Caco-2 (cell line): ENCODE results near the gene CARNS1. TPM values are rescaled to one million over a fixed set of nuclear protein-coding genes. Genes with fewer than 3 reads are reported as not detected.

Experiments
- BruUV-seq: library from RNA; stranded (reverse); fragments of 400-500 nt; replicated peaks from 2 replicates; lab custom pipeline; 2021; lab: Mats Ljungman, UMichigan
- CTCF ChIA-PET: fragments of 300-600 bp; sonication (Branson Sonifier 250); formaldehyde crosslinking; loops from one replicate; lab custom pipeline; 2022; ENCODE audit warnings: antibody characterized with exemption; lab: Charles Lee
- POLR2A ChIA-PET: fragments of 300-600 bp; sonication (Branson Sonifier 250); formaldehyde crosslinking; loops from one replicate; lab custom pipeline; 2022; ENCODE audit warnings: antibody characterized with exemption; lab: Charles Lee
- DNase-seq, 2 experiments: peaks; one replicate each; pipeline versions ENCODE4 v3.0.0 to v3.0.0-alpha.2; 2020 to 2022
- H3K27me3 ChIP-seq: replicated peaks from 2 replicates; pipeline ENCODE4 v1.6.0; 2011; ENCODE audit warnings: low read length; ENCODE audit not compliant: control insufficient read depth, insufficient read depth
- H3K36me3 ChIP-seq: 2 replicates; pipeline ENCODE4 v1.5.1; 2011; ENCODE audit warnings: low read length; ENCODE audit not compliant: control insufficient read depth, insufficient read depth
- H3K4me1 ChIP-seq: fragments of 250-450 bp; sonication (Bioruptor Pico); 2 replicates; pipeline ENCODE4 v1.5.1; 2020; ENCODE audit warnings: mild to moderate bottlenecking
- H3K4me3 ChIP-seq: 2 replicates; pipeline ENCODE4 v1.5.1; 2011; ENCODE audit warnings: low read depth, mild to moderate bottlenecking, control low read depth, low read length
- H3K9me3 ChIP-seq: fragments of 250-450 bp; sonication (Bioruptor Pico); 2 replicates; pipeline ENCODE4 v1.5.1; 2020; ENCODE audit warnings: mild to moderate bottlenecking, moderate library complexity
- H3K27ac Mint-ChIP-seq: one replicate; pipeline ENCODE4 v1.8.0; 2022; ENCODE audit warnings: mixed read lengths; ENCODE audit not compliant: unreplicated experiment
- H3K27me3 Mint-ChIP-seq: one replicate; pipeline ENCODE4 v1.8.0; 2022; ENCODE audit warnings: mixed read lengths; ENCODE audit not compliant: insufficient read depth, unreplicated experiment
- H3K36me3 Mint-ChIP-seq: one replicate; pipeline ENCODE4 v1.8.0; 2022; ENCODE audit warnings: mild to moderate bottlenecking, mixed read lengths; ENCODE audit not compliant: insufficient read depth, unreplicated experiment
- H3K4me1 Mint-ChIP-seq: one replicate; pipeline ENCODE4 v1.8.0; 2022; ENCODE audit warnings: low read depth, mixed read lengths; ENCODE audit not compliant: unreplicated experiment
- H3K4me3 Mint-ChIP-seq: one replicate; pipeline ENCODE4 v1.8.0; 2022; ENCODE audit warnings: mild to moderate bottlenecking, moderate library complexity, mixed read lengths; ENCODE audit not compliant: unreplicated experiment
- H3K9me3 Mint-ChIP-seq: one replicate; pipeline ENCODE4 v1.8.0; 2022; ENCODE audit warnings: mixed read lengths; ENCODE audit not compliant: unreplicated experiment
- intact Hi-C: fragments of 100-400 bp; cut with micrococcal nuclease; formaldehyde crosslinking; loops from one replicate; pipeline ENCODE4 v1.10.0; 2022; ENCODE audit not compliant: unreplicated experiment
- total RNA-seq: library from RNA; stranded (reverse); gene quantifications from 2 replicates; pipeline ENCODE4 v1.2.3, GENCODE V29; 2022
- TF ChIP-seq, protein P1 (sequence below), 2 experiments: fragments of 200-600 bp in 1 of 2; IDR thresholded peaks; 1 replicate in 1 of 2; 2 replicates in 1 of 2; pipeline versions ENCODE4 v1.5.1 to v1.8.0; 2011 to 2022; ENCODE audit warnings: antibody characterized with exemption in 1 of 2, control low read depth in 1 of 2, inconsistent platforms in 1 of 2, low read depth in 1 of 2, low read length in 1 of 2, mild to moderate bottlenecking in 1 of 2, moderate library complexity in 1 of 2; ENCODE audit not compliant: insufficient read depth in 1 of 2, severe bottlenecking in 1 of 2, unreplicated experiment in 1 of 2

CARNS1 gene
- total RNA-seq, 1 experiment from 2014 or later, result 0.09 TPM

DNA sequence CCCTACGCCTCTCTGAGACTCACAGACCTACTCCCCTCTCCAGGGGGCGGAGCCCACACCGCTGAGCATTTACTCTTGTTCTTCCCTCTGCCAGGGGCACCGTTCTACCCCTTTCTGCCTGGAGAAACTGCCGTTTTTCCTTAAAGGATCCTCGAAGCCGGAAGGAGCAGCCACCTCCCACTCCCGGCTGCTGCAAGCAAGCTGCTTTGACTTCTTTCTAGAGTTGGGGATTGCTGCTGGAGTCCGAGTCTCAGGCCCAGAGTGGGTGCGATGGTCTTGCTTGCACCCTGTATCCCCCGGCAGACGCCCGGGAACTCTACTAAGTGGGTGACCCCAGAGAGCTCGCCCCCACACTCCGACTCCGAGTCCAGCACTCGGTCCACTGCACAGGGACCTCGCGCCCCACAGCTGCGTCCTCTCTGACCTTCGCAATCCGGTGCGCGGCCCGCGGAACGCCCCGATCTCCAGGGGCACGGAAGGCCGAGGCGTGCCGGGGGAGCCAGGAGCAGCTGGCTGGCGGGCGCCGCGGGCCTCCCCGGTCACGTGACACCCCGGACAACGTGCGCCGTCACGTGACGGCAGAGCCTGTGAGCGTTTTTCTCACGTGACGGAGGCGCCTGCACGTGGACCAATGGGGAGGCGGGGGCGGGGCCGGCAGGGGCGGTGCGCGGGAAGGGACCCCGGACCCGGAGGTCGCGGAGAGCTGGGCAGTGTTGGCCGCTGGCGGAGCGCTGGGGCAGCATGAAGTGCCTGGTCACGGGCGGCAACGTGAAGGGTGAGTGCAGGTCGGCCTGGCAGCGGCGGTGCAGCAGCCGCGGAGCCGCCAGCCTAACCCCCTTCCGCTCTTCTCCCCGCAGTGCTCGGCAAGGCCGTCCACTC lies 23.9 kb upstream of the CARNS1 start, which contains the start of gene RAD9A:
Gene RAD9A, plus strand, starts transcription at position 683 of the 879 bp plus-strand sequence. Its CDS starts 59 bp downstream, at position 742.
- POLR2A ChIA-PET, result interaction anchor here (0.6 to 1.9 kb wide), 16 partner anchors 9 to 891 kb away, joined by 3 to 63 read pairs (median 4); partner anchors contain the start of genes AIP, CLCF1, POLD4 and PPP1CA
- TF ChIP-seq, protein P1, sequence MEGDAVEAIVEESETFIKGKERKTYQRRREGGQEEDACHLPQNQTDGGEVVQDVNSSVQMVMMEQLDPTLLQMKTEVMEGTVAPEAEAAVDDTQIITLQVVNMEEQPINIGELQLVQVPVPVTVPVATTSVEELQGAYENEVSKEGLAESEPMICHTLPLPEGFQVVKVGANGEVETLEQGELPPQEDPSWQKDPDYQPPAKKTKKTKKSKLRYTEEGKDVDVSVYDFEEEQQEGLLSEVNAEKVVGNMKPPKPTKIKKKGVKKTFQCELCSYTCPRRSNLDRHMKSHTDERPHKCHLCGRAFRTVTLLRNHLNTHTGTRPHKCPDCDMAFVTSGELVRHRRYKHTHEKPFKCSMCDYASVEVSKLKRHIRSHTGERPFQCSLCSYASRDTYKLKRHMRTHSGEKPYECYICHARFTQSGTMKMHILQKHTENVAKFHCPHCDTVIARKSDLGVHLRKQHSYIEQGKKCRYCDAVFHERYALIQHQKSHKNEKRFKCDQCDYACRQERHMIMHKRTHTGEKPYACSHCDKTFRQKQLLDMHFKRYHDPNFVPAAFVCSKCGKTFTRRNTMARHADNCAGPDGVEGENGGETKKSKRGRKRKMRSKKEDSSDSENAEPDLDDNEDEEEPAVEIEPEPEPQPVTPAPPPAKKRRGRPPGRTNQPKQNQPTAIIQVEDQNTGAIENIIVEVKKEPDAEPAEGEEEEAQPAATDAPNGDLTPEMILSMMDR (IDR thresholded peaks at IDR 0.05; ENCODE audit: insufficient read depth in 1 of 2, low read depth in 1 of 2, low read length in 1 of 2, severe bottlenecking in 1 of 2, unreplicated experiment in 1 of 2), result no peak
- Histone ChIP-seq H3K4me3 (peak within 1 kb of the TSS; percentile 80), H3K4me1 (peaks cover 5% of the 10 kb centered on the region; the same call in 1 of the 2 replicates), H3K36me3 (peaks cover 4% of the 10 kb centered on the region; the same call in 1 of the 2 replicates), H3K27me3 (no peaks in the 10 kb centered on the region), H3K9me3 (no peaks in the 10 kb centered on the region)
- peaks cover 66% of the 10 kb centered on the region for H3K36me3 Mint-ChIP-seq
- H3K9me3 Mint-ChIP-seq, result no peaks in the 10 kb centered on the region
- H3K27ac Mint-ChIP-seq, result peak within 1 kb of the TSS; percentile 63
- peaks cover 23% of the 10 kb centered on the region for H3K4me1 Mint-ChIP-seq
- no peaks in the 10 kb centered on the region for H3K27me3 Mint-ChIP-seq
- intact Hi-C loops, result no loop called here
- H3K4me3 Mint-ChIP-seq, result peak within 1 kb of the TSS; percentile 76
- CTCF ChIA-PET, result interaction anchor here (0.5 to 2.6 kb wide), 18 partner anchors 9 to 178 kb away, joined by 3 to 73 read pairs (median 4); partner anchors contain the start of genes AIP, CLCF1, POLD4 and PPP1CA
- peak; percentile 98 to 99 for DNase-seq
- TSS peak; percentile 86 for BruUV-seq

DNA sequence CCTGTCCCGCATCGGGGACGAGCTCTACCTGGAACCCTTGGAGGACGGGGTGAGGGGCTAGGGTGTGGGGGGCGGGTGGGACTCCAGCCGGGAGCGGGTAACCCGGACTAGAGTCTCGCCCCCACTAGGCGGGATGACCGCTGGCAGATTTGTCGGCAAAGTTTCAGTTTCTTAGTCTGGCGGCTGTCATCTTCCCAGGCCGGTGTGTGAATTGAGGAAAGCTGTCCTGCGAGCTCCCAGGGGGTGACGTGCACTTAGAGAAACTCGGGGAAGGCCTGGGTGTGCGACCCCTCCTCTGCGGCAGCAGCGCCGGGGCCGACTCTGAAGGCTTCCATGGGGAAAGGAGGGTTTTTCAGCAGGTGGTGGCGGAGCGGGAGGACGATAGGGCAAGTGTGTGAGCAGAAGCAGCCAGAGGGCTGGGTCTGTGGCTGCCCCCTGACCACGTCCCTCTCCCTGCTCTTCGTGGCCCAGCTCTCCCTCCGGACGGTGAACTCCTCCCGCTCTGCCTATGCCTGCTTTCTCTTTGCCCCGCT lies 23.2 kb upstream of the CARNS1 start:
- CTCF ChIA-PET, result interaction anchor here (0.5 to 2.6 kb wide), 17 partner anchors 9 to 131 kb away, joined by 3 to 73 read pairs (median 5); partner anchors contain the start of genes AIP, CLCF1, POLD4 and PPP1CA
- H3K4me3 ChIP-seq, result peak overlapping the region; percentile 80
- H3K27me3 ChIP-seq, result no peaks in the 10 kb centered on the region
- intact Hi-C loops, result no loop called here
- H3K36me3 Mint-ChIP-seq, result peaks cover 73% of the 10 kb centered on the region
- H3K27ac Mint-ChIP-seq, result peak overlapping the region; percentile 63
- no peaks in the 10 kb centered on the region for H3K9me3 Mint-ChIP-seq
- H3K27me3 Mint-ChIP-seq, result no peaks in the 10 kb centered on the region
- TSS peak; percentile 49 for BruUV-seq
- TF ChIP-seq, protein P1 (IDR thresholded peaks at IDR 0.05; ENCODE audit: insufficient read depth in 1 of 2, low read depth in 1 of 2, low read length in 1 of 2, severe bottlenecking in 1 of 2, unreplicated experiment in 1 of 2), result no peak
- H3K4me1 Mint-ChIP-seq, result peaks cover 26% of the 10 kb centered on the region
- peaks cover 5% of the 10 kb centered on the region for H3K36me3 ChIP-seq
- POLR2A ChIA-PET, result interaction anchor here (0.6 to 1.9 kb wide), 15 partner anchors 9 to 187 kb away, joined by 3 to 63 read pairs (median 5); partner anchors contain the start of genes AIP, CLCF1, POLD4 and PPP1CA
- H3K4me3 Mint-ChIP-seq, result peak overlapping the region; percentile 76
- peaks cover 5% of the 10 kb centered on the region; the same call in 1 of the 2 replicates for H3K4me1 ChIP-seq
- no peaks in the 10 kb centered on the region for H3K9me3 ChIP-seq
- DNase-seq, result no peak

DNA sequence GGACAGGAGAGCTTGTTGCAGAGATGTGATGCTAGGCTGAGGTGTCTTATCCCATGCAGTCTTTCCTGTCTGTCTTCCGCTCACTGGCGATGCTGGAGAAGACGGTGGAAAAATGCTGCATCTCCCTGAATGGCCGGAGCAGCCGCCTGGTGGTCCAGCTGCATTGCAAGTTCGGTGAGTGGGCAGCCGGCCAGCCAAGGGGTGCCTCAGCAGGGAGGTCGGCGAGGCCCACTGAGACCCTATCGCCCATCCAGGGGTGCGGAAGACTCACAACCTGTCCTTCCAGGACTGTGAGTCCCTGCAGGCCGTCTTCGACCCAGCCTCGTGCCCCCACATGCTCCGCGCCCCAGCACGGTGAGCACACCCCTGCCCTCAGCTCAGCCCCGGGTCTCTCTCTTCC lies 22.0 kb upstream of the CARNS1 start:
- Histone ChIP-seq H3K4me3 (no peak overlapping the region), H3K4me1 (peaks cover 5% of the 10 kb centered on the region; the same call in 1 of the 2 replicates)

More for the DNA sequence above, 22.0 kb upstream of the CARNS1 start:
- ChIA-PET POLR2A (no interaction called here), CTCF (interaction anchor here (2.6 kb wide), 1 partner anchor 8 kb away, joined by 73 read pairs; the partner anchor contains the start of gene PPP1CA)
- no peaks in the 10 kb centered on the region for H3K9me3 ChIP-seq
- no peaks in the 10 kb centered on the region for H3K27me3 ChIP-seq
- Mint-ChIP-seq H3K27ac (no peak overlapping the region), H3K9me3 (no peaks in the 10 kb centered on the region), H3K4me1 (peaks cover 26% of the 10 kb centered on the region), H3K36me3 (peaks cover 83% of the 10 kb centered on the region), H3K27me3 (no peaks in the 10 kb centered on the region), H3K4me3 (peak overlapping the region; percentile 5)
- H3K36me3 ChIP-seq, result peaks cover 14% of the 10 kb centered on the region
- intact Hi-C loops, result no loop called here
- TF ChIP-seq, protein P1 (IDR thresholded peaks at IDR 0.05; ENCODE audit: insufficient read depth in 1 of 2, low read depth in 1 of 2, low read length in 1 of 2, severe bottlenecking in 1 of 2, unreplicated experiment in 1 of 2), result no peak
- BruUV-seq, result no TSS peak
- no peak for DNase-seq
